ENCODE results near the gene NTRK1.

NTRK1 gene

GRCh38 chr1:156857532-156857931 is 3.1 kb upstream of the NTRK1 start:
- DNase-seq (ENCODE audit: low spot score), result no peak

- no peak for DNase-seq (ENCODE audit: low spot score)
These were observed 2.1 kb upstream of the NTRK1 start for GRCh38 chr1:156858555-156858956.

- no peak for DNase-seq (ENCODE audit: low spot score)
These were observed 1.6 kb upstream of the NTRK1 start, which contains the start of gene INSRR for GRCh38 chr1:156858959-156859522. INSRR (minus strand) TSS chr1:156859117; CDS start chr1:156858621, 496 bp downstream.

DNA sequence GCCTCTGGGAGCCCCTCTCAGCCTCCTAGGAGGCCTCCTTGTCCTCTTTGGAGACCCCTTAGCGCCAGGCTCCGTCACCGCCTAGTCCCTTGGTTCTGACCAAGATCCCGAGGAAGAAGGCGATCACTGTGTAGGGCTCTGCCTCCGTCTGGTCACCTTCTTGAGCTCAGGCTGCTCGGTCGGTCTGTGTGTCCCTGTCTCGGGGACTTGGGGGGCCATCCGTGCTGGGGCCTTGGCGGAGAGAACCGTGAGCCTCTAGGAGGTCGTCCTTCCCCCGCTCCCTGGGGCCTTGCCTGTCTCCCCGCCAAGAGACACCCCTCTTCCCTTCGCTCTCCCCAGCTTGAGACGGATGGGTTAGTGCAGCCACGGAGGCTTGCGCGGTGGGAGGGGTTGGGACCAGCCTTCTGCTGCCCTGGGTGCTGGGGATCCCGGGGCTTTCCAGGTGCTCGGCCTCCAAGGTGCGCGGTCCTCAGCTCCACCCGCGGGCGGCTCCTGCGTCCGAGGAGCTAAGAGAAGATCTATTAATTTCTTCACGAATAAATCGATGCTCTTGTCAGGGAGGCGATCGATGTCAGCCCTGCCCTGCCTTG is 1.0 kb upstream of the NTRK1 start:
- no peak for DNase-seq (ENCODE audit: low spot score)

DNA sequence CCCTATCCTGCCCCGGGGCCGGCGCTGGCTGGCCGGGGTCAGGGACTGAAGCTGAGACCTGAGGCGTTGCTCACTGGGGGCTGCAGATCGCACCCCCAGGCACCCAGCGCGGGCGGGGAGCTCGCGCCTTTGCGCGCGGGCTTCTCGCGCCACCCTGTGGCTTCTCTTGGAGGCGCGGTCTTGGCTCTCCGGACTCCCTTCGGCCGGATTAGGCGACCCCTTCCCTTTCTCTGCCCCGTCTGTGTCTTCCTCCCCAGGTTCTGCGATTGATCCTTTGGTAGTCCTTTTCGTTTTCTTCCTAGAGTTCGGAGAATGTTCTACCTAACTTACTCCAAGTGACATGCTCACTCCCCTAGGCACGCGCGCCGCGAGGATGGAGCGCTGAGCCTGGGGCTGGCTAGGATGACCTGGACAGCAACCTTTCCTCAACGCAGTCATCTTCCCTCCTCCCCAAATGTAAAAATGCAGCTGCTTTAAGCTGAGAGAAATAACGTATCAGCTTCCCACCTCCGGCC is 495 bp upstream of the NTRK1 start:
- DNase-seq (ENCODE audit: low spot score), result peak; percentile 42

- DNase-seq (ENCODE audit: low spot score), result no peak
These were observed 1.9 kb downstream of the NTRK1 start for GRCh38 chr1:156862584-156862983.

GRCh38 chr1:156862997-156863599 is 2.4 kb downstream of the NTRK1 start:
- no peak for DNase-seq (ENCODE audit: low spot score)

GRCh38 chr1:156863631-156864030 is 3.0 kb downstream of the NTRK1 start:
- DNase-seq (ENCODE audit: low spot score), result no peak

- no peak for DNase-seq (ENCODE audit: low spot score)
These were observed 4.1 kb downstream of the NTRK1 start for GRCh38 chr1:156864796-156865195.

- no peak for DNase-seq (ENCODE audit: low spot score)
These were observed 4.6 kb downstream of the NTRK1 start for GRCh38 chr1:156865258-156865657.

GRCh38 chr1:156865865-156866248 is 5.2 kb downstream of the NTRK1 start:
- DNase-seq (ENCODE audit: low spot score), result no peak

GRCh38 chr1:156866249-156866909 is 5.7 kb downstream of the NTRK1 start:
- no peak for DNase-seq (ENCODE audit: low spot score)

GRCh38 chr1:156868341-156868740 is 7.7 kb downstream of the NTRK1 start:
- no peak for DNase-seq (ENCODE audit: low spot score)

DNA sequence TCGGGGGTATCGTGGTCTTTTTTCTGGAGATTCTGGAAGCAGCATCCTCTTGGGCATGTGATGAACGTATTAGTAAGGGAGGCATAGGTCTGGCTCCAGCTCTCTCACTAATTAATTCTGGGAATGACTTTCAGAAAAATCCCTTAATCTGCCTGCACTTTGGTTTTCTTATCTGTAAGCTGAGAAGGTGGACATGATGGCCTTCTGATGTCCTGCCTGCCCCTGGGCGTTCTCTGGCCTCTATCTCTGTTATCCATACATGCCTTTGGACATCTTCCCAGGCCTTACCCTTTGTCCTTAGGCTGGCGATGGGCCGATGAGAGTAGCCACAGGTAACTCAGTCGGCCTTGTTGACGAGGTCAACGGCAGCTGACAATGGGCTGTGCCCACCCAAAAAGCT is 8.8 kb downstream of the NTRK1 start:
- no peak for DNase-seq (ENCODE audit: low spot score)

- DNase-seq (ENCODE audit: low spot score), result no peak
These were observed 13.0 kb downstream of the NTRK1 start for GRCh38 chr1:156873659-156874058.

DNA sequence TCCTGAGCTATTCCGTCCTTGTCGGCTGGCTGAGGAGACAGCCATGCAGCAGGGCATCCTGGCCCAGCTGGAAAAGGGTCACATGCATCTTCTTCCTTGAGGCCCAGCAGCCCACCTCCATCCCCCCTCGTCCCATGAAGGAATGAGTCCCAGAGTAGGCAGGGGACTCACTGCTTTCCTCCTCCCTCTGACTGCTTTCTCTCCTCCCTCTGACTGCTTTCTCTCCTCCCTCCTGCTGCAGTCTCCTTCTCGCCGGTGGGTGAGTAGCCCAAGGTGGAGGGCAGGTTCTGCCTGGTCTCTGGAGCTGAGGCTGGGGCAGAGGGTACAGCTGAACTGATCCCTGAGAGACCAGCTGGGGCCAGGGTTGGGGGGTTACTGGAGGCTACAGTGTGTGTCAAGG is 13.5 kb downstream of the NTRK1 start:
- no peak for DNase-seq (ENCODE audit: low spot score)

DNA sequence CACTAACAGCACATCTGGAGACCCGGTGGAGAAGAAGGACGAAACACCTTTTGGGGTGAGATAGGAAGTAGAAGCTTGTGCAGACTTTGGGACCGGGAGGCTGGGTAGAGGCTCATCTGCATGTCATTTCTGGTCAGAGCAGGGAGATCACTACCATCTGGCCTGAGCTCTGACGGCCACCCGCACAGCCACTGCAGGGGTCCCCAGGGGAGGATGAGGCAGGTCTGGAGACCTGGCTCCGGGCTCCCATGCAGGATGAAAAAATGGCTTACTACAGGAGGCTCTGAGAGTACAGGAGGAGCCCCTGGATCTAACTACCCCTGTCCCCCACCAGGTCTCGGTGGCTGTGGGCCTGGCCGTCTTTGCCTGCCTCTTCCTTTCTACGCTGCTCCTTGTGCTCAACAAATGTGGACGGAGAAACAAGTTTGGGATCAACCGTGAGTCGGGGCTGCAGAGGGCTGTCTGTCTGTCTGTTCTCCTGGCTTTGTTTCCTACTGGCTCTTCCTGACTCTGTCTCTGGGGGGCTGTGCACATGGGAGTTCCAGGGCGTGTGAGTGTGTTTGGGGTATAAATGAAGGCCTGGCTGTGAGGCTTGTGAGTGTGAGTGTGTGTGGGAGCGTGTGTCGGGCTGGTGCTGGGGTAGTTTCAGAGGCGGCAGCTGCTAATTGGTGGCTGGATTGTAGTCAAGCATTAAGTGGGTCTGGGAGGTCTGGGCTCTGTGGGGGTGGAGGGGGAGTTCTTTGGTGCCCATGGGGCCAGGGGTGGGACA is 14.1 kb downstream of the NTRK1 start:
- no peak for DNase-seq (ENCODE audit: low spot score)

GRCh38 chr1:156875341-156875615 is 14.6 kb downstream of the NTRK1 start:
- no peak for DNase-seq (ENCODE audit: low spot score)

GRCh38 chr1:156876281-156876680 is 15.6 kb downstream of the NTRK1 start:
- no peak for DNase-seq (ENCODE audit: low spot score)

DNA sequence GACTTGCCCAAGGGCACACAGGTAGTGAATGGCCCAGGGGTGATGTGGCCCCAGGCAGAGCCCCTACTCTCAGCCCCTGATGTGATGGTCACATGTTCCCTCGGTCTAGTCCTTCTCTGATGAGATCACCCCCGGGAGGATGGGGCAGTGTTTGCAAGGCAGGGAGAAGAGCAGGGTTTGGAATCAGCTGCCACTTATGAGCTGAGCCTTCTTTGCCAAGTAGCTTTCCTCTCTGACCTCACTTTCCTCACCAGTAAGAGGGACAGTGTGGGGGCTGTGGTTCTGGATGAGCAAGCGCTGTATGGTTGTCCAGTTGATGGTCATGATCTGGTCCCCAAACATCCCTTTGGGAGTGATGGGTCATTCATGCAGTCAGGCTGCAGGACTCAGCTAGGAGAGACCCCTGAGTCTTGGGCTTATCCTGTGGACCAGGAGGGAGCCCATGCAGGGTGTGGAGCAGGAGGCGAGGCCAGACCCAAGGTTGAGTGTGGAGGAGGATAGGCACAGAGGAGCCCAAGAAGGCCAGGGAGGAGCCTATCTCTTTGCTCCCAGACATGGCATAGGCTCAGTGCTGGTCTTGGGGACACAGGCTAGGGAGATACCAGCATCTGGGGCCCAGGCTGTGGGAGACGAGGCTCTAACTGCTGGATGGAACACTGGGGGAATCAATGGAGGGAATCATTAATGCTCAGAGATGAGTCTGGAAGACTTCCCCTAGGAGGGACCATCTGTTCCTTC is 16.9 kb downstream of the NTRK1 start:
- DNase-seq (ENCODE audit: low spot score), result no peak

- no peak for DNase-seq (ENCODE audit: low spot score)
These were observed 19.2 kb downstream of the NTRK1 start for GRCh38 chr1:156879876-156880275.

- no peak for DNase-seq (ENCODE audit: low spot score)
These were observed 19.8 kb downstream of the NTRK1 start for GRCh38 chr1:156880473-156880872.
